NCI-H1694 treated with DMSO at 0.1 percent for 48 hours (cell line): ENCODE results near the gene FAM24B.
"Not testable (repeated sequence)": the region's sequence is repeated elsewhere in the genome, so short reads cannot be mapped to it uniquely, and the experiment has no call there.

Source experiments
- DNase-seq: peaks from one replicate; lab custom pipeline; 2025; lab: John Stamatoyannopoulos, UW

The FAM24B gene, protein sequence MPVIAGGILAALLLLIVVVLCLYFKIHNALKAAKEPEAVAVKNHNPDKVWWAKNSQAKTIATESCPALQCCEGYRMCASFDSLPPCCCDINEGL

DNA sequence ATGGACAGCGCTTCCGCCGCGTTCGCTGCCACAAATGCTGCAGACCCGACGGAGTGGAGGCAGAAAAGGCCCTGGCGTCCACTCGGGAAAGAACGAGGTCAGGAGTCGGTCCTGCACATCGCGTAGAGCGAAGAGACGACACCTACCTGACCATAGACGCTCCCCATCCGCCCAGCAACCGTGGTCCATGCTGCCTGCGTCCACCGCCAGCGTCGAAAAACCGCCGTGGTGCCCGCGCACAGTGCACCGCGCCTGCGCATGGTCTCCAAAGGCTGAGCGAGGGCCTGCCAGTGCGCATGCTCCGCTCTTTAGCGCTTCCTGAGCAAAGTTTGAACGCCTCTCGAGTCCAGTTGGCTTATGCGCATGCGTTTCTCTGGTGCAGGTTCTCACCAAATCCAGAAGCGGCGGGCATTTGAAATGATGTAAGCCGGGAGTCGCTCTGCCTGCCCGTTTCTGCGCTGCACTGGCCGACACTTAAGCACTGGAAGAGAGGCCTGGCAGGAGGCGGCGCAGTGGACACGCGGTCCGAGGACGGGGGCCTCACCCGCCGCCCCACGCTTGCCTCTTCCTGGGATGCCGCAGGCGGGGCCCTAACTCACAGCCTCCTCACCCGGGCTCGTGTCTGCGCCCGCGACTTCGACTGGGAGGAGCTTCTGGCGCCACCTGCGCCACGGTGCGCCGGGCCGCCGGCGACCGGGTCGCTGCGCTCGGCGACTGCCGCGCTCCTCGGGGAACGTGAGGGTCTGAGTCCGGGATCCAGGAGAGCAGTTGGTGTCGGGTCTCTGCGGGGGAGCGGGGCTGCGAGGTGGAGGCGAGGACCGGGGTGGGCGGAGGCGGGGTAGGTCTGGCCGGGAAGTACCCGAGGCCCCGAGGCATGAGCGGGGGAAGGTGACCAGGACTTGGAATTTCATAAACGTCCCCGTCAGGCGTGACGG is at the start of gene FAM24B:
Gene FAM24B, minus strand, starts transcription at position 243 of the 935 bp plus-strand sequence. CDS start 29,066 bp downstream, outside the sequence.
- DNase-seq: peak; percentile 73

DNA sequence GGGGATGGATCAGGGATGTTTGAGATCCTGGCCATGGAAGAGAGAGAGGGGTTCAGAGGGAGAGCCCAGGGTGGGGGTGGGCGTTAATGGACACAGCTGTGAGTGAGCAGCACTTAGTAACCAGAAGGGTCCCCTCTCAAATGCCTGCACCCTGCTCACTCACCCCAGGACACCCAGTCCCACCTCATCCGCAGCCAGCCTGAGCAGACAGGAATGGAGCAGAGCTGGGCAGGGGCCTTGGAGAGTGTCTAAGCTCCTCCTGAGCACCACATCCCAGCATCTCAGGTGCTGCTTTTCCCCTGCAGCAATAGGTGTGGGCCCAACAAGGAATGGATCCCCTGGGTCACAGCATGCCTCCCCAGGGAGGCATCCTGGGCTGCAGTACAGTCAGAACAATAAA is 36.3 kb upstream of the FAM24B start:
- DNase-seq: no peak

DNA sequence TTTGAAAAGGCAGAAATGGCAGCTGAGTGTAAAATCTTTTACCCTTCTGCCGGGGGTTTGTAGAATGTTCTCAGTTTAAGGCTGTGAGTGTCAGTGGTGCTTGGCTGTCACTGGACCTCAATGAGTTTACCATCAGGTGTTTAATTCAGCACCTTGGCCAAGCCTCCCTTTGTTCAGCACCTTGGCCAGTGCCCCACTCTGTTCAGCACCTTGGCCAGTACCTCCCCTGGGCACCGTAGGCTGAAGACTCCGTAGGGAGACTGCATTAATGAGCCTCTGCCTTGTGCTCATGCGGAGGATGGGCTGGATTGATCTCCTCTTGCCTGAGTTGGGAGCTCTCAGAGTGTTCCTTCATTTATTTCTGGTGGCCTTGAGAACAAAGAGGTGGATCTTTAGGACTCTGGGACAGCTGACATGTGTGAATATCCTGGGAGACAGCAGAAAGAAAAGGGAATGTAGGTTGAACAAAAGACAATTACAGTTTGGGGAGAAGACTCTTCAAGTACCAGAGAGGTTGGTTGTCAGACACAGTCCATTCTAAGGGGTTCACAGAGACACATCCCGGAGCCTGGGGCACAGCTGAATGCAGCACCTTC is 32.6 kb upstream of the FAM24B start:
- DNase-seq: no peak

DNA sequence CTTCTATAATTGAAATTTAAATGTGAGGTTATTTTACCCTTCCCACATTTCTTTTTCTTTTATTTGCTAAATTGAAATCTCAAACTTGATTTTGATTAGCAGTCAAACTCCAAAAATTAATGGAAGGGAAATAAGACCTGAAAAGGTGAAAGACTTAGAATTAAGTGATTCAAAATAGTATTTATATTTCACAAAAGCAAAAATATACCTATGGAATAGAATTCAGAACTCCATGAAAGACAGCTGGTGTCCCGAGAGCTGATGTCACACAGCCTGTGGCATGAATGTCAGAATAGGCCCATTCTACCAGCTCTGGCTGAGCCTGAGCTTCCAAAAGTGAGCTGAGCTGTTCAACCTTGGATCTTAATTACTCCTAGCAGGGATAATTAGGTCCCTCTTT is 30.9 kb upstream of the FAM24B start, which contains the start of gene FAM24A:
Gene FAM24A, plus strand, starts transcription at position 301 of the 400 bp plus-strand sequence. CDS start 1,025 bp downstream, outside the sequence.
- DNase-seq: no peak

DNA sequence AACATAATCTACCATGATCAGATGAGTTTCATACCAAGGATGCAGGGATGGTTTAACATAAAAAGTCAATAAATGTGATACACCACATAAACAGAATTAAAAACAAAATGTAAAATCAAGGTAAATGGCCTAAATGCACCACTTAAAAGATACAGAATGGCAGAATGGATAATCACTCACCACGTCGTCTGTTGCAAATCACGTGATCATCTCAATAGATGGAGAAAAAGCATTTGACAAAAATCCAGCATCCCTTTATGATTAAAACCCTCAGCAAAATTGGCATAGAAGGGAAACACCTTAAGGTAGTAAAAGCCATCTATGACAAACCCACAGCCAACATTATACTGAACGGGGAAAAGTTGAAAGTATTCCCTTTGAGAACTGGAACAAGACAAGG is 24.5 kb upstream of the FAM24B start:
- not testable (repeated sequence) for DNase-seq

DNA sequence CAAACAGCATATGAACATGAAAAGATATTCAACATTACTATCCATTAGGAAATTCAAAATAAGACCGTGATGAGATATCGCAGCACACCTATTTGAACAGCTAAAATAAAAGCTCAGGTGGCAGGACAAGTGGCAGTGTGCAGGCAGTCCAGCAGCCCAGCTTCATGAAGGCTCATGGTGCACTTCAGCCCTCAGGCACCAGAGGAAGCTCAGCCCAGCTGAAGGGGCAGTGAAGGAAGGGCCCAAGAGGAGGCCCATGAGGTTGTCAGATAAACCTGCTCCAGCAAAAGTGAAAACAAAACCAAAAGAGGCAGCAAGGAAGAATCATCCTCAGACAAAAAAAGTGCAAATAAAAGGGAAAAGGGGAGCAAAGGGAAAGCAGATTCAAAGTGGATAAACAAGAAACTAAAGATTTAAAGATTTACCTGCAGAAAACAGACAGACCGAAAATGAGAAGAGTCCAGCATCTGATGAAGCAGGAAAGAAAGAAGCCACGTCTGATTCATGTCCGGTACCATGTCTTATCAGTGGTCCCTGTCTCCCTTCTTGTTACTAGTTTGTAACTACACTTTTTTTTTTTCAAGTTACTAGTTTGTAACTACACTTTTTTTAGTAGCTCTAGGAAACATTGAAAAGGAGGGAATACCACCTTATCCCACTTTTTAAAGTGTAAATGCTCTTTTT is 15.0 kb upstream of the FAM24B start:
- DNase-seq: no peak

DNA sequence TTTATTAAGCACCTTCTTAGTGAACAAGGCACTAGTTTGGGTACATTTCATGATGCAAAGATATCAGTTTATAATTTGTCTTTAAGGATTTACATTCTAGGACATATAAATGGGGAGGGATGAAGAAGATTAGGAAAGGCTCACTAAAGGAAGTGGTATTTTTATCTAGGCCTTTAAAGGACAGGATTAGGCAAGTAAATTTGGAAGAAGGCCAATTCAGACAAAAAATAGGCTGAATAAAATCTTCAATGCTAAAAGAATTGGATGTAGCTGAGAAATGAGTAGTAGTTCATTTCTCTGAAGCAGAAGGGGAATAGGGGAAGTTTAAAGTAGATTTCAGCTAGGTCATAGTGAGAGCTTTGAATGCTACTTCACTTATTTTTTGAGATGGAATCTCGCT is 4.8 kb upstream of the FAM24B start:
- DNase-seq: no peak

DNA sequence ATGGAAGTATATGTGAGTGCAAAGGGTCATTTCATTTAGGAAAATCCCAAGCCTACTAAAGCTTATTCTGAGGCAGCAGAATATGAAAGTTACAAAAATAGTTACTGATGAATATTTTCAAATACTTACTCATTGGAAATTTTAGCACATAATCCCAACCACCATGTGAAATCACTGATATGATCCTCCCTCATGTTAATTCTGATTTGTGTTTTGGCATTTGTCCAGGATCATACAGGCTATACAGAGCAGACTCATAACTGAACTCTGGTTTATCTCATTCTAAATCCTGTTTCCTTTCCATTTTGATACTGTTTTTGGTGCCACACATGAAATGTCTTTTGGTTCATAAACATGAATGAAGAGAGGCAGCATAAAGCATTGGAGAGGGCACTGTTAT is 3.4 kb upstream of the FAM24B start:
- no peak for DNase-seq

DNA sequence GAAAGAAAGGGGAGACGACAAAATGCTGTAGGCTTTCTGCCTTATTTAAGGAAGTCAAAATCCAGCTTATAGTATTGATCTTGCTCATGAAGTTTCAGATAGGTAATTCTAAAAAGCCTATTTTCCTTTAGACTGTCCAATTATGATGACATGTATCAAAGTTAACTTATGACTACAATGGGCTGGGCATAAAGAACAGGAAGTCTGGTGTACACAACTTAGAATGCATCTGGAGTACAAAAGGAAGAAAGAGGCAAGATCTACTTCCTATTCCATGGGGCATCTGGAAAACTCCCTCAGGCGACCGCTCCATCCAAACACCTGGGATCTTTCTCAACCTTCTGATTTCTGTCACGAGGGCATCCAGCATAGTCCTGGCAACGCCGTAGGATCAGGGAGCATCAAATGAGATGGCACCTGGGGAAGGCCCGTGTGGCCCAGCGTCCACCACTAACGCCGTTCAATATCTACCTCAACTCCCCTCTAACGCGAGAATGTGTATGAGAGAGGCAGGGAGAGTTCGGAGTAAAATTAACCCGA is 512 bp downstream of the FAM24B start:
- no peak for DNase-seq

DNA sequence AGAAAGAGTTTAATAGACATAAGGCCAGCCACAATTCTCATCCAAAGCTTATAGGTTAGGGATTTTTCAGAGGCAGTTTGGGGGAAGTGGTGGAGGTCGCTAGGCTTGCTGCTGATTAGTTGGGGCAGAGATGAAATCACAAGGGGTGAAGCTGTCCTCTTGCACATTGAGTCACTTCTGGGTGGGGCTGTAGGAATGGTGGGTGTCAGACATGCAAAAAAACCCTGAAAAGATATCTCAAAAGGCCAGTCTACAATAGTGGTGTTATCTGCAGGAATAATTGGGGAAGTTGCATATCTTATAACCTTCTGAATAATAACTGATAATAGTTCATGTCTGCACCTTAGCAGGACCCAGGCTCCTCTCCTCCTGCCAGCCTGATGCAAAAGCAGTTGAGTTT is 2.1 kb downstream of the FAM24B start:
- no peak for DNase-seq

DNA sequence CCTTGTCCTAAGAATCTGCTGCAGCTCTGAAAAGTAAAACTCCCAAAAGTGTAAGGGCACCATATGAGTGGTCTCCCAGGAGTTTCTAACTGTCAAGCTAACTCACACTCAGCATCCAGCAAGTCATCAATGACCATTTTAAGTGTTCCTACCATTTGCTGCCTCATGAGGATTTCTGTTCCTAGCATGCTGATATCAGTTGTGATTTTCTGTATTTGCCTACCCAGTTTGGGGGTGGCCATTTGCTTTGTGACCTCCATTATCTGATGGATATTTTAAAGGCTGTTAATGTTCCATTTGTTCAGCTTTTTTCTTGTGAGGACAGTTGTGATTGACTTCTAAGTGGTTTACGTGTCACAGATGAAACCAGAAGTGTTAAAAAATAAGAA is 2.9 kb downstream of the FAM24B start:
- DNase-seq: no peak

DNA sequence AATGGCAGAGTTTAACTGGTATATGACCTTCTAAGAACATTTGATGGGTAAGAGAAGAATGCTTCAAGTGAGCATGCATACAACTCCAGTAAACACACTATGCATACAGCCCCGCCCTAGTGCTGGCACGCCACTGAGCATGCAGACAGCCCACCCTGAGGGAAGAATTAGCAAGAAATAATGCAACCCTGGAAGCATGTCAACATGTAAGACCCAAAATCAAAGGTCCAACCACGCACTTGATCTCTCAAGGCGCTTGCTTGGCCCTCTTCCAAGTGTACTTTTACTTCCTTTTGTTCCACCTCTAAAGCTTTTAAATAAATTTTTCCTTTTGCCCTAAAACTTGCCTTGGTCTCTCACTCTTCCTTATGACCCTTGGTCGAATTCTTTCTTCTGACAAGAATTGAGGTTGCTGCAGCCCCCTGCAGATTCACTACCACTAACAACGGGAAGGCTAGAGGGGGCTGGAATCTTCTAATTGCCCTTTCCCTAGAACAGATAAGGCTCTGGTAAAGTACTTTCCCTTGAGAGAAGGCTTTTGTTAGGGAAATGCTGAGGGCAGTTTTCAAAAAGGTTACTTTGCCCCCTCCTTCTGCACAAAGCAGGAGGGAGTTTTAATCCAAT is 3.4 kb downstream of the FAM24B start:
- no peak for DNase-seq

DNA sequence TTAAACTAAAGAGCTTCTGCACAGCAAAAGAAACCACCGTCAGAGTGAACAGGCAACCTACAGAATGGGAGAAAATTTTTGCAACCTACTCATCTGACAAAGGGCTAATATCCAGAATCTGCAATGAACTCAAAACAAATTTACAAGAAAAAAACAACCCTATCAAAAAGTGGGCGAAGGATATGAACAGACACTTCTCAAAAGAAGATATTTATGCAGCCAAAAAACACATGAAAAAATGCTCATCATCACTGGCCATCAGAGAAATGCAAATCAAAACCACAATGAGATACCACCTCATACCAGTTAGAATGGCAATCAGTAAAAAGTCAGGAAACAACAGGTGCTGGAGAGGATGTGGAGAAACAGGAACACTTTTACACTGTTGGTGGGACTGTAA is 7.4 kb downstream of the FAM24B start:
- not testable (repeated sequence) for DNase-seq

DNA sequence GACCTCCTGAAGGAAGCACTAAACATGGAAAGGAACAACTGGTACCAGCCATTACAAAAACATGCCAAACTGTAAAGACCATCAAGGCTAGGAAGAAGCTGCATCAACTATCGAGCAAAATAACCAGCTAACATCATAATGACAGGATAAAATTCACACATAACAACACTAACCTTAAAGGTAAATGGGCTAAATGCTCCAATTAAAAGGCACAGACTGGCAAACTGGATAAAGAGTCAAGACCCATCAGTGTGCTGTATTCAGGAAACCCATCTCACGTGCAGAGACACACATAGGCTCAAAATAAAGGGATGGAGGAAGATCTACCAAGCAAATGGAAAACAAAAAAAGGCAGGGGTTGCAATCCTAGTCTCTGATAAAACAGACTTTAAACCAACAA is 10.6 kb downstream of the FAM24B start:
- DNase-seq: not testable (repeated sequence)

DNA sequence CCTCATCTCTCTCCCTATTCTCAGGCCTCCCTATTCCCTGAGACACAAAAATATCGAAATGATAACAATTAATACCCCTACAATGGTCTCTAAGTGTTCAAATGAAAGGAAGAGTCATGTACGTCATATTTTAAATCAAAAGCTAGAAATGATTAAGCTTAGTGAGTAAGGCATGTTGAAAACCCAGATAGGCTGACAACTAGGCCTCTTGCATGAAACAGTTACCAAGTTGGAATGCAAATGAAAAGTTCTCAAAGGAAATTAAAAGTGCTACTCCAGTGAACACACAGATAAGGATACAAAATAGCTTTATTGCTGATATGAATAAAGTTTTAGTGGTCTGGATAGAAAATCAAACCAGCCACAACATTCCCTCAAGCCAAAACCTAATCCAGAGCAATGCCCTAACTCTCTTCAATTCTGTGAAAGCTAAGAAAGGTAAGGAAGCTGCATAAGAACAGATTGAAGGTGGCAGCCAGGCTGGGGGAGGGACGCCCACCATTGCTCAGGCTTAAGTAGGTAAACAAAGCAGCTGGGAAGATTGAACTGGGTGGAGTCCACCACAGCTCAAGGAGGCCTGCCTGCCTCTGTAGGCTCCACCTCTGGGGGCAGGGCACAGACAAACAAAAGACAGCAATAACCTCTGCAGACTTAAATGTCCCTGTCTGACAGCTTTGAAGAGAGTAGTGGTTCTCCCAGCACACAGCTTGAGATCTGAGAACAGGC is 12.5 kb downstream of the FAM24B start:
- DNase-seq: not testable (repeated sequence)

DNA sequence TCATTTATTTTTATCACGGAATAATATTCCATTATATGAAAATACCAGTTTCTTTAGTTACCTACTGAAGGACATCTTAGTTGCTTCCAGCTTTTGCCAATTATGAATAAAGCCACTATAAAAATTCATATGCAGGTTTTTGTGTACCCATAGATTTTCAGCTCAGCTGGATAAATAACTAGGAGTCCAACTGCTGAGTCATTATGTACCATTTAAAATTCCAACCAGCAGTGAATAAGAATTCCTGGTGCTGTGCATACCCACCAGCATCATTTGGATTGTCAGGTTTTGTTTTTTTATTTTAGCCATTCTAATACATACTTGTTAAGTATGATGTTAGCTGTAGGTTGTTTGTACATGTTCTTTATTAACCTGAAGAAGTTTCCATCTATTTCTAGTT is 14.5 kb downstream of the FAM24B start:
- no peak for DNase-seq

DNA sequence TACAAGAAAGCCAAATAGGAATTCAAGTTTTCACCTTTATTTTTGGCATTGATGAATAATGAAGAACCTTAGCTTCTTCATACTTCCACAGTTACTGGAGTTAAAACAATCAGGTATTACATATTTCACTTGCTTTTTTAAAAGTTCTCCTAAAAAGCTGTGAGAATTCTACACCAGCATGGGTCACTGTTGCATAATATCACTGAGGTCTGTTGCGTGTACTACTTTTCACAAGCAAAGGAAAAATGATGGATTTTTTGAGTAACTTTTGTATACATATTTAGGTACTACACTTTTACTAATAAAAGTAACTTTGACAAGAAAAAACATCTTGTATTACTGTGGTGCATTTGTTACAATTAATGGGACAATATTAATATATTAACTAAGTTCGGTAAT is 15.2 kb downstream of the FAM24B start:
- DNase-seq: no peak

DNA sequence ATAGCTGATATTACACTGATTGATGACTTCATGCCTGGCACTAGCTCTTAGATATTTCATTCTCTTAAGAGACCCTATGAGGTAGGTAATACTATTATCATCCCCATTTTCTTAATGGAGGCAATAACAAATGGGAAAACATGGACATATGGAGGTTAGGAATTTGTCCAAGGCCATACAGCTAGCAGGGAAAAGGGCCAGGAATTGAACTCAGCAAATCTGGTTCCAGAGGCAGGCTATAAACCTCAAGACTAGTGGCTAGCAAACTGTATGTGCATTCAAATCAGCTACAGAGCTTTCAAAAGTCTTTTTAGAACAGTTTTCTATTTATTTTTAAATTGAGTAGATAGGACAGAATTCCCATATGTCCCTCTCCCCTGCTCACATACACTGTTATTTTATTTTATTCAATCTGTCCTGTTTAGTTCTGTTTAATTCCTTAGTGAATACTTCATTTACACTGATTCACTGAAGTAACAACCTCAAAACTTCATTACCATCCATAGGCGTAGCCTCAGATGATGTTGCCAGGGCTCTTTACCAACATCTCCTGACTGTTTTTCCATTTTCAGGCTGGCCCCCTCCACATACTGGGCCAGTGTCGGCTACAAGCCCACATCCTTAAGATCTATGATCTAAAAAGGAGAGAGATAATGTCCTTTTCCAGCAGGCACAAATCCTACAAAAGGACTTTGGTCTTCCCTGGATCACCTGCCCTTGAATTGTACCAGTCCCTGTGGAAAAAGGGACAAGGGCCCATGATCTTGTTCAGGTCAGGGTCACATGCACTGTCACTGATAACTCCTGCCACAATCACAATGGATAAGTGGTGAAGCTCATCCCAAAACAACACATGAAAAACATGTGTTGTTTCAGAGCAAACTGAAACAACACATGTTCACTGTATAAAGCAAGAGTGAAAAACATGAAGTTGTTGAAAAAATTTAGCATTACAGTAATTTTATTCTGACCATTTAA is 15.9 kb downstream of the FAM24B start:
- no peak for DNase-seq

DNA sequence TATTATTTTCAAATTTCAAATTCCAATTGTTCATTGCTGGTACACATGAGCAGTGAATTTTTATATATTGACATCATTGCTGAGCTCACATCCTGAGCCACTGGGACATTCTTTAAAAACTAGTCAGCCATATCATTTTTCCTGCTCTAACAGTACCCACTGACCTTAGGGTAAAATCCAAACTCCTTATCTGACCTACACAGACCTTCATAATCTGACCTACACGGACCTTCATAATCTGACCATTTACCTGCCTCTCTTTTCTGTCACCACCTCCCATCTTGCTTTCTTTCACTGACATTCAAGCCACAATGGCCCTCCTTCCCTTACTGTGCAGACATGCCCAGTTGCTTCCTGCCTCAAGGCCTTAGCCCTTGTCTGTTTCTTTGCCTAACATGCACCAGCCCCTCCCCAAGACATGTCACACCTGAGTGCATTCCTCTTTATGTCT is 17.6 kb downstream of the FAM24B start:
- no peak for DNase-seq

DNA sequence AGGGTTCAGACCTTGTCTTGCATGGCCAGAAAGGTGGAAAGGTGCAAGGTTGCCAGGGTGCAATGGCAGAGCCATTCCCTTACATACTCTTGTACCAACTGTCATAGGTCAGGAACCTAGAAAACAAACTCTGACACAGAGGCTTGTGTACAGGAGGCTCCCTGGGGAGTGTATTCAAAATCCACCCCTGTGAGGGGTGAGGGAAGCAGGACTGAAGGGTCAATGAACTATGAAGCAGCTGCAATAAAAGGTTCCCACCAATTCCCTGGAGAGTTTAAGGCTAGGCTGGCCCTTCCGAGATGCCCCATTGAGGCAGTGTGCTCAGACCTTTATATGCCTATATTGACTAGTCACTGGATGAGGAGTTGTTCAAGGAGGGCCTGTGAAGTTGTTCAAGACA is 19.9 kb downstream of the FAM24B start:
- DNase-seq: no peak
